ENCODE results near the gene ST6GAL1. TPM values are rescaled to one million over a fixed set of nuclear protein-coding genes. Genes with fewer than 3 reads are reported as not detected.
A peak's percentile ranks its signal among the peaks of the same experiment; 100 is the strongest.

ST6GAL1 gene
- total RNA-seq, 1 donor from 2014 or later, result 68.2 TPM

- Mint-ChIP-seq H3K27ac (ENCODE audit: unreplicated experiment) (no peak overlapping the region), H3K9me3 (ENCODE audit: unreplicated experiment) (peaks cover 7% of the 10 kb centered on the region), H3K4me1 (ENCODE audit: unreplicated experiment) (peaks cover 43% of the 10 kb centered on the region), H3K36me3 (ENCODE audit: unreplicated experiment) (peaks cover 48% of the 10 kb centered on the region), H3K4me3 (ENCODE audit: unreplicated experiment) (no peak overlapping the region), H3K27me3 (ENCODE audit: unreplicated experiment) (no peaks in the 10 kb centered on the region)
- no peak for DNase-seq (ENCODE audit: extremely low spot score, unreplicated experiment)
- no peak for TF ChIP-seq CTCF (IDR thresholded peaks at IDR 0.05)
These were observed 131.4 kb downstream of the ST6GAL1 start for GRCh38 chr3:187061748-187062147.

- no peak for DNase-seq (ENCODE audit: extremely low spot score, unreplicated experiment)
- Mint-ChIP-seq H3K4me1 (ENCODE audit: unreplicated experiment) (peaks cover 43% of the 10 kb centered on the region), H3K9me3 (ENCODE audit: unreplicated experiment) (no peaks in the 10 kb centered on the region), H3K27me3 (ENCODE audit: unreplicated experiment) (no peaks in the 10 kb centered on the region), H3K4me3 (ENCODE audit: unreplicated experiment) (no peak overlapping the region), H3K27ac (ENCODE audit: unreplicated experiment) (peak overlapping the region; percentile 48), H3K36me3 (ENCODE audit: unreplicated experiment) (peaks cover 40% of the 10 kb centered on the region)
- TF ChIP-seq CTCF (IDR thresholded peaks at IDR 0.05), result no peak
These were observed 132.3 kb downstream of the ST6GAL1 start for GRCh38 chr3:187062526-187063177.

GRCh38 chr3:187063286-187064121 lies 133.2 kb downstream of the ST6GAL1 start:
- peak overlapping the region; percentile 48 for H3K27ac Mint-ChIP-seq (ENCODE audit: unreplicated experiment)
- peaks cover 33% of the 10 kb centered on the region for H3K36me3 Mint-ChIP-seq (ENCODE audit: unreplicated experiment)
- H3K4me1 Mint-ChIP-seq (ENCODE audit: unreplicated experiment), result peaks cover 43% of the 10 kb centered on the region
- no peak for TF ChIP-seq CTCF (IDR thresholded peaks at IDR 0.05)
- no peaks in the 10 kb centered on the region for H3K27me3 Mint-ChIP-seq (ENCODE audit: unreplicated experiment)
- H3K9me3 Mint-ChIP-seq (ENCODE audit: unreplicated experiment), result no peaks in the 10 kb centered on the region
- H3K4me3 Mint-ChIP-seq (ENCODE audit: unreplicated experiment), result no peak overlapping the region
- no peak for DNase-seq (ENCODE audit: extremely low spot score, unreplicated experiment)

- H3K9me3 Mint-ChIP-seq (ENCODE audit: unreplicated experiment), result no peaks in the 10 kb centered on the region
- H3K4me1 Mint-ChIP-seq (ENCODE audit: unreplicated experiment), result peaks cover 44% of the 10 kb centered on the region
- no peaks in the 10 kb centered on the region for H3K27me3 Mint-ChIP-seq (ENCODE audit: unreplicated experiment)
- peaks cover 30% of the 10 kb centered on the region for H3K36me3 Mint-ChIP-seq (ENCODE audit: unreplicated experiment)
- no peak overlapping the region for H3K27ac Mint-ChIP-seq (ENCODE audit: unreplicated experiment)
- no peak for TF ChIP-seq CTCF (IDR thresholded peaks at IDR 0.05)
- no peak for DNase-seq (ENCODE audit: extremely low spot score, unreplicated experiment)
- no peak overlapping the region for H3K4me3 Mint-ChIP-seq (ENCODE audit: unreplicated experiment)
These were observed 134.1 kb downstream of the ST6GAL1 start for GRCh38 chr3:187064210-187065115.
